IPS DF 19.7 (cell line): ENCODE results near the gene PPIL6.

Experiments
- DNase-seq: peaks from one replicate; pipeline ENCODE4 v3.0.0-alpha.2; 2013; ENCODE audit warnings: low read depth, low spot score

Gene PPIL6

DNA sequence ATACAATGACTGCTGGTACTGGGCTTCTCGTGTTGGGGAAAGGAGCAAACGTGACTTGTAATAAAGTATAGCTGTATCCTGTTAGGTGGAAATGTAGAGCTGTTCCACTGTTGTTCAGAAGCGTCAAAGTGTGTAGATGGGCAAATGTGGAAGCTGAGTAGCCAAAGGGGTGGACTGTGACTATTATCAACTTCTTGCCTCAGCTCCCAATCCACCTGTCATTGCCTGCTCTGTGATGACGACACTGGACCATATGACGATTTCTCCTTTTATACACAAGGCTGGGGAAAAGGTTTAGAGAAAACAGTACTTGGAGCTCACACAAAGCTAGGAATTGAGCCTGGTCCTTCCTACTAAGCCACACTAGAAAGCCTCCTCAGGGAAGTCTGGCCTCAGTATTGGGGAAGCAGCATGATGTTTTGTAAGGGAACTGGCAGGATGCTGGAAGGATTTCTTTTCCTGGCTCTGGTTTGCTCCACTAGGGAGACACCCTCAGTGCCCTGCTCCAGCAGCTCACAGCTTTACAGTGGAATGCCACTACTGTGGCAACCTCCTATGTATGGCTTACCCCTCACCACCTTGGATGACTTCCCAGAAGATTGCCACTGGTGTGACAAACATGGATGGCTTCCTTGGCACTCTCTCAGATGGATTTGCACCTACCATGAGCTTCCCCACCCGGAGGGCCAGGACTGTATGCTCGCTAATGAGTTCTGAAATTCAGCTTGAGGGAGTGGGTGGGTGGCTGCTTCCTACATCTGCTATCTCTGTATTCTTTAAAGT is 78.1 kb downstream of the PPIL6 start:
- no peak for DNase-seq

DNA sequence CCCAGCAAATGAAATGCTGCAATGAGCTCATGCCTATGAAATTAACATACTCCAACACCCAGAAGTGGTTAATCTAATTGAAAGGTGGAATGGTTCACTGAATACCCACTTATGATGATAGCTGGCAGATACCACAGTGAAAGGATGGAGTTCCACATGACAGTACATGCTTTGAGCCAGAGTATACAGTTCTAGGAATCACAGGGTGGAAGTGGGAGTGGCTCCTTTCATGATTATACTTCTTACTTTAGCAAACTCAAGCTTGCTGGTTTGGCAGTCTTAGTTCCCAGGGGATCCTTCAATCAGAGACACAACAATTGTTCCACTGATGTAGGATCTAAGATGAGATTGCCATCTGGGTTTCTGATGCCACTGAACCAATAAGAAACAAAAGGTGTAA is 79.6 kb downstream of the PPIL6 start:
- DNase-seq: no peak

DNA sequence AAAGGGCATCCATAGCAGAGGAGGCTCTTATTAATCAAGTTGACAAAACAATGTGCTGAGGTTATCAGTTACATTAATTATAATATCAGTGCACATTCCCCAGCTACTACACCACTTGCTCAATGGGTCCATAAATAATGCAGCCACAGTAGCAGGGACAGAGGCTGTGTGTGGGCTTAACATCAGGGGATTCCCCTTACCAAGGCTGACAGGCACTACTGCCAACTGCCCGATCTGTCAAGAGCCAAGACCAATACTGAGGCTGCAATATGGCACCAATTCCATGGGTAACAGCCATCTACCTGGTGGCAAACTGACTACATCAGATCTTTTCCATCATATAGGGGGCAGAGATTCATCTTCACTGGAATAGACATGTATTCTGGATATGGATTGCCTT is 80.1 kb downstream of the PPIL6 start:
- no peak for DNase-seq

DNA sequence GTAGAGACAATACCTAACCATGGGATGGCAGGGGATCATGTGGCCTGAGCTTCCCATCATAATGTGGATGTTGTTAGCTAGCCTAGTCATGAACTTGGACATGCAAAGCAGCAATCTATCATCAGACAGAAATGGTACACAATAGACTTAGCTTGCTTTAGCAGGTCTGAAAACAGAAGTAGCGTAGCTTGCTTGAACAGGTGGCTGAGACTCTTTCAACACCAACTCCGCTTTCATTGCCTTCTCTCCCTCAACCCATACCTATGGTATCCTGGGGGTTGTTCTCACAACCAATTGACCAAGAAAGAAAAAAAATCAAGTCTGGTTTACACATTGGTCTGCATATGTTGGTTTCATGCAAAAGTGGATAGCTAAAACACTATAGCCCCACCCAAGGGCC is 81.2 kb downstream of the PPIL6 start:
- no peak for DNase-seq

DNA sequence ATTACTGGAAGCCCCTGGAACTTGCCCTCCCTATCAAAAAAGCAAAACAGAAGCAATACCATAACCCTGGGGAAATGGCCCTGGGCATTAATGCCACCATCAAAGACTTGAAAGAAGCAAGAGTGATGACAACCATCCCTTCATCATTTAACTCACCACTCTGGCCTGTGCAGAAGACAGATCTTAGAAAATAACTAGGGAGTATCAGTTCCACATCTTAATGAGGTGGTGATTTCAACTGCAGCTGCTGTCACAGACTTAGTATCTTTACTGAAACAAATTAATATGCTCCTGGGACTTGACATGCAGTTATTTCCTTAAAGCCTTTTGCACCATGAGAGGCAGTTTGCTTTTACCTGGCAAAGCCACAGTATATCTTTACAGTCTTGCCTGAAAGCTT is 82.2 kb downstream of the PPIL6 start:
- no peak for DNase-seq

DNA sequence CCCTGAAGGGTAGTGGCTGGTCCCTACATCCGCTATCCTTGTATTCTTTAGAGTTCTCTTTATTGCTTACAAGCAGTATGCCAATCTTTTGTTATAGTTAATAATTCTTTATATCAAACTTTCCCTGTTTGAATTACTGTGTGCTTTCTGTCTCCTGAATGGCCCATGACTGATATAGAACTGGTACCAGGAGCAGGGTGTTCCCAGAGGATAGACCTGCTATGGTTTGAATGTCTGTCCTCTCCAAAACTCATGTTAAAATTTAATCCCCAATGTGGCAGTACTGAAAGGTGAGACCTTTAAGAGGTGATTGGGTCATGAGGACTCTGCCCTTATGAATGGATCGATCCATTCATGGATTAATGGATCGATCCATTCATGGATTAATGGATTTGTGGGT is 84.2 kb downstream of the PPIL6 start:
- no peak for DNase-seq

DNA sequence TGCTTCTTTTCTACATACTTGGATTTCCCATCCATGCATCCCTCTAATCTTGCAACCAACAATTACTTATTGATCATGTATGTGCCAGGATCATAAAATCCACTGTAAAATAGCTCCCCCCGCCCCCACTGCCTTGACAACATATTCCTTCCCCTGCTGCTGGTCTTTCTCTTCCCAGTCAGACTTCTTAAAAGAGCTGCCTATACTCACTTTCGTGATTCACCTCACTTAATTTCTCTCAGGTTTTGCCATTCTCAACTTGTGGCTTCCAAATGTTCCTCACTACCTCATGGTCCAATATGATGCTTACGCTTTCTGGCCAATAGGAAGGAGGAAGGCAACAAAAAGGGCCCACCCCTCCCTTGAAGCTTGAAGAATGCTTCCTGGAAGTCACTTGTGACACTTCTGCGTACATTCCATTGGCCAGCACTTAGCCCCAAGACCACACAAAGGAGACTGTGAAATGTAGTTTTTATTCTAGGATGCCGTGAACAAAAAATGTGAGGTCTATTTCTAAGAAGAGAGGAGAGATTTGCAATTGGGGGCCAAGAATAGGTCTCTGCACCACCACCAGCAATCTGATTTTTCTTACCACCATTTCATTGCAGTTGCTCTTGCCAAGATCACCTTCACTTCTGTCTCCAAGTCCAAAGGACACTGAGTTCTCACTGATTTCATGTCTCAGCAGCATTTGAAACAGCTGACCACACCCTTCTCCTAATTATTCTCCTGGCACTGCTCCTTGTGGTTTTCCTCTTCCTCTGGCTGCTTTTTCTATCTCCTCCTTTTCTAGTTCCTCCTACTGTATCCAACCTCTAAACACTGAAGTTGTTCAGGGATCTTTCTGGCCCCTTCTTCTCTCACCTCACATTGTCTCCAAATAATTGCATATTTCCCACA is 88.9 kb downstream of the PPIL6 start:
- no peak for DNase-seq

DNA sequence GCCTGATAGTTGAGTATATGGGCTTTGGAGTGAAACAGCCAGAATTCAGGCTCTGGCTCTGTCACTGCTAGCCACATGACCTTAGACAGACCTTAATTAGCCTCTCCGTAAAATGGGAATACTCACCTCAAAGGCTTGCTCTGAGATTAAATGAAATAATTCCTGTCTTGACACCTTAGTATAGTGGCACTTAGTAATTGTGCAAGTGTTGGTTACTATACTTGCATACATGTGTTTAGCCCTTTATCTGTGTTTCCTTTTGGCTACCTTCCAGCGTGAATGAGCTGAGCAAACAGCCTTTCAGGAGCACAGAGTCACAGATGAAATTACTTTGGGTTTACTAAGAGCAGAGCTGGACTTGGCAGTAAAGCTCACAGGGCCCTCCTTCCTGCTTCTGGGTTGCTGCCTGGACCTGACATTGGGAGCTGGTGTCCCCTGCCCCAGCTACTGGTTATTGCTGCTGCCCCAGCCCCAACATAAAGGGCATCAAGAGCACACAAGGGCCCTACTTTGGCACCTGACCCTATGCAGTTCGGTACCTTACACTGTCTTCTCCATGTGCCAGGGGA is 90.9 kb downstream of the PPIL6 start:
- DNase-seq: no peak

DNA sequence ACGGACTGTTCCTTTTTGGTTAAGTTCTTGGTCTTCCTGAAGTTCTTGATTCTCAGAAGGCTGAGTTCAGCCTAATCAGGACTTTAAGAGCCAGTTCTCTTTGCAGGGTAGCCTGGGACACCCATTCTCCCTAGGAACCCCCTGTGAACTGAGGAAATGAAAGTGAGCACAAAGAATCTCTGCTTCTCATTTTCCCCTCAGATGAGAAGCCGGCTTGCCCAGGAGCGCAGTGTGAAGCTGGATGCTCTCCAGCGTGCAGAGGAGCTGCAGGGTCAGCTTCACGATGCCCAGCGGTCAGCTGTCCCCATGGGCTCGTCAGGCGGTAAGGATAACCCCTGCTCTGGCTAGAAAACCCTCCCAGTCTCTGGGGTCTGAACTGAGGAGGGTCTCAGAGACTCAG is 92.2 kb downstream of the PPIL6 start:
- no peak for DNase-seq

DNA sequence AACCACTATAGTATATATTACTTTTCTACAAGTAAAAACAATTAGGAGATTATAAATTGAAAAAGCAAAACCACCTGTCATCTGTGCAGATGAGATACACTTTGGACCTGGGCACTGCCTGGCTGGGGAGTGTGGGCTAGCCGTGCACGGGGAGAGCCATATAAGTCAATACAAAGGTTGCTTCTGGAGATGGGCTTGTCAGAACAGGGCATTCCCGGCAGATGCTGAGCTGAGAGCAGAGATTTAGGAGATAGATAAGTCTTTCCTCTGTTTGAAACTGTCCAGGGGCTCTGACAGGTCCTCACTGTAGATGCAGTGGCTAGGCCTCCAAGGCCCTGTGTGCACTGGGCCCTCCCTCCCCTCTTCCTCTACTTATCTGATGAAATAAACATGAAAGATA is 92.6 kb downstream of the PPIL6 start:
- no peak for DNase-seq

DNA sequence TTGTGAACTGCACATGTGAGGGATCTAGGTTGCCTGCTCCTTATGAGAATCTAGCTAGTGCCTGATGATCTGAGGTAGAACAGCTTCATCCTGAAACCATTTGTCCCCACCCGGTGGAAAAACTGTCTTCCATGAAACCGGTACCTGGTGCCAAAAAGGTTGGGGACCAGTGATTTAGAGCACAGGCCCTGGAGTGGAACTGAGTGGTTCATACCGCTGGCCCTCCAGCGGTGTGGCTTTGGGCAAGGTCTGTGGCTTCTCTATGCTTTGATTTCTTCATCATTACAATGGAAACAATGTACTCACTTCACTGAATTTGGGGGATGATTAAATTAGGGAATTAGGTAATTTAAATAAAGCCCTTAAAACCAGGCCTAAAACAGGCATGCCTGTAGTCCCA is 94.4 kb downstream of the PPIL6 start:
- no peak for DNase-seq

DNA sequence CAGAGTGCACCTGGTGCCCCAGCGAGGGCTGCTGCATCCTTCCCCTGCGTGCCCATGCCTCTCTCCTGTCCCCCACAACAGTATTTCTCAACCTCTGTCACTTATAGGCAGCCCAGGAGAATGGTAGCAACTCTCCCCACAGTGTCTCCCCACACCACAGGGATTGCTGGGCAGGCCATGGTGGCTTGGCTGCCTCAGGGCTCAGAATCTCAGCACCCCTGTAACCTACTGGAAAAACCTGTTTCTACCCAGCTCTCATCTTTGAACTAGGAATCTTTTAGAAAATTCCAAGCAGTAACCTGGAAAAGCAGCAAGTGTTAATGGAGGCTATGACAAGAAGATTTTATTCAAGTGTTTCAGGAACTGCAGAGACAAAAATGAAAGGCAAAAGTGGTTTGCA is 96.2 kb downstream of the PPIL6 start:
- DNase-seq: no peak

DNA sequence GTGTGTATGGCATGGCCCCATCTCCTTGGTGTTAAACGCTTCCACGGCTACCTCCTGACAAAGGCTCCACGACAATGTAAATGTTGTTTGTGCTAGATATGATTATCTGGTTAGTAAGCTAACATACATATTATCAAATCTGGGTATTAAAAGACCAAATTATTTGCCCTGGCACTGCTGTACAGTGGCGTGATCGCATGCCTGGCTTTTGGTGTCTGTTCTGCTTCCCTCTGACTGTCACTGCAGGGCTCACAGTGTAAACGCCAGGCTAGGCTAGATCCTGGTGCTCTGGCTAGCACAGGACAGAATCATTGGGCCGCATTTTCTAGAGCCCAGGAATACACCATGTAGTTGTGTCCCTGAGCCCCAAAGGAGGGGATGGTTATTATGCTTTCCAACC is 96.9 kb downstream of the PPIL6 start:
- DNase-seq: no peak

DNA sequence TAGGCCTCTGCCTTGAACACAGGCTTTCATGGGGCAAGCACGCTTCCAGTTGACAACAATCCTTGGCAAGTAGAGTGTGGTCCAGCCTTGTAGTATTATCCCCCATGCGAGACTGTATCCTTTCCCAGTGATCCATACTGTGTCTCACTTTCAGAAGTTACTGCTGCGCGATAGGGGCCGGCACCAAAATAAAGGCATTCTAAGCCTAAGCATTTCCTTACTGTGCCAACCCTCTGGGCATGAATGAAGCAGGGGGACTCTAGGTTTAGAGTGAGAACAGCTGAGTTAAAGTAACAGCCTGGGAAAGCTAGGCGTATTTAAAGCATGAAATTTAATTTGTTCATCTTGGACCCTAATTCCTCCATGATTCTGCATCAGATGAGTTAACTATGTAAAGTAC is 97.5 kb downstream of the PPIL6 start:
- DNase-seq: no peak

DNA sequence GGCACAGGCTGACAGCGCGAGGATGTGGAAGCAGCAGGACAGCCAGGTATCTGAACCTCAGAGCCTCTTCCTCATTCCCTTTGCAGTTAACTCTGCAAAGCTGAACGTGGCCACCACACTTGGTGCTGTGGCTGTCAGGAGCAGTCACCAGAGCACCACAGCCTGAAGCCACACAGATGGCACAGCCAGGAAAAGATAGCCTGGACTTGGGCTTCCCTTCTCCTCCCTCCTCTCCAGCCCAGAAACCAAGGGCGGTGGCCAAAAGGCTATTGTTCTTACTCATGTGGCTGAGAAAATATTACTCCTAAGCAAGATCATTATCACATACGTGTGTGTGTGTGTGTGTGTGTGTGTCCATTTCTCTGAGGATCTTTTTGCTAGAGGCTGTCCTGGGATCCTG is 97.9 kb downstream of the PPIL6 start:
- no peak for DNase-seq

DNA sequence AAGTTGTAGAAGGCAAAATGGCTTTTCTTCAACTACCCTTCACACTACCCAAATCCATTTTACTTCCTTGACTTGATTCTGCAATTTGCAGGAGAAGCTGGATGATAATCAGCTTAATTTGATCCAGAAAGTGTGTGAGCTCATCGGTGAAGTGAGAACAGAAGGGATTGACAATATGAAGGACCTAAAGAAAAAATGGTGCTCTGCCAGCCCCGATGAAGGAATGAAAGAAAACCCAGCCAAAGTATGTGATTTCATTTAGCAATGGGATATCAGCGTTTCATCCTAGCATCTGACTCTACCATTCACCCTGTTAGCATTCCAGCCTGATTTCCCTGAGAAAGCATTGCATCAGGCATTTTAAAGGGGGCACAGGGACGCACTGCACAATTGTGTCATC is 99.6 kb downstream of the PPIL6 start:
- no peak for DNase-seq
